ENCODE measurements around the gene CKAP2.
"Not testable (repeated sequence)": the region's sequence is repeated elsewhere in the genome, so short reads cannot be mapped to it uniquely, and the experiment has no call there.

CKAP2 gene, protein sequence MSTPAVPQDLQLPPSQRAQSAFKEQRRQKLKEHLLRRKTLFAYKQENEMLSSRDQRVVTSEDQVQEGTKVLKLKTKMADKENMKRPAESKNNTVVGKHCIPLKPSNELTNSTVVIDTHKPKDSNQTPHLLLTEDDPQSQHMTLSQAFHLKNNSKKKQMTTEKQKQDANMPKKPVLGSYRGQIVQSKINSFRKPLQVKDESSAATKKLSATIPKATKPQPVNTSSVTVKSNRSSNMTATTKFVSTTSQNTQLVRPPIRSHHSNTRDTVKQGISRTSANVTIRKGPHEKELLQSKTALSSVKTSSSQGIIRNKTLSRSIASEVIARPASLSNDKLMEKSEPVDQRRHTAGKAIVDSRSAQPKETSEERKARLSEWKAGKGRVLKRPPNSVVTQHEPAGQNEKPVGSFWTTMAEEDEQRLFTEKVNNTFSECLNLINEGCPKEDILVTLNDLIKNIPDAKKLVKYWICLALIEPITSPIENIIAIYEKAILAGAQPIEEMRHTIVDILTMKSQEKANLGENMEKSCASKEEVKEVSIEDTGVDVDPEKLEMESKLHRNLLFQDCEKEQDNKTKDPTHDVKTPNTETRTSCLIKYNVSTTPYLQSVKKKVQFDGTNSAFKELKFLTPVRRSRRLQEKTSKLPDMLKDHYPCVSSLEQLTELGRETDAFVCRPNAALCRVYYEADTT

DNA sequence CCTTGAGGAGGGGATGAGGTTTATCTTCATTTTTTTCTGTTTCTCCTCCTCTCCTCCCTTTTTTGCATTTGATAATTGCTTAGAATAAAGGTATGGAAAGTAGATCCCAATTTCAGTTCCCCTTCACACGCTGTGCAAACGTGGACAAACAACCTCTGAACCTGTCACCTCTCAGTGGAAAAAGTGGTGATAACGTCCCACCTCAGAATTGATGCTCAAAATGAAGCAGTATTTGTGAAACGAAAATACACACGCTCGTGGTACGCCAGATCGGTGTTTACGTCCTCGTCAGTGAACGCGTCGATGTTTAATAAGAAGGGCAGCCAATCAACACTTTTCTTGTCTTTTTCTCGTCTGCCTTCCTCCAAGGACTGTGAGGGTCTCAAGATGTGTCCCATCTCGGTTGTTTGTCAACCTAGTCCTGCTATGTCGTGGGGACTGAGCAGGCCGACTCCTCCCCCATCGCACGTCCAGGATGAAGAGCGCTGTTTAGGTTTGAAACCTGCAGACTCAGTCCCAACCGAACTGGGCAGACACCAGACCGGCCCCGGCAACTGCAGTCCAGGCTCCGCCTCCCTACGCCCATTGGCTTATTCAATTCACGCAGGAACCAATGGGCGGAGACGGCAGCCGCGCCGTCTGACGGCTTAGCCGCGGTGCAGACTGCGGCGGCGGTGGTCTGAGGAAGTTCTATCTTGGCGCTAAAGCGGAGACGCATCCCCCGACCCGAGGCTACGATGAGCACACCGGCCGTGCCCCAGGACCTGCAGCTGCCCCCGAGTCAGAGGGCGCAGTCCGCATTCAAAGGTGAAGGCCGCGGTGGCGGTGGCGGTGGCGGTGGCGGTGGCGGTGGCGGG is at the start of gene CKAP2:
Gene CKAP2 (plus strand): TSS at position 659 of the 857 bp plus-strand sequence. CDS start 79 bp downstream, at position 738.
- H3K27me3 Mint-ChIP-seq (ENCODE audit: low read depth) = no peaks in the 10 kb centered on the region
- peak within 1 kb of the TSS; percentile 95 for H3K27ac Mint-ChIP-seq
- peak; percentile 94 for DNase-seq (ENCODE audit: low spot score)
- H3K4me1 Mint-ChIP-seq (ENCODE audit: low read depth) = peaks cover 42% of the 10 kb centered on the region
- peaks cover 24% of the 10 kb centered on the region for H3K36me3 Mint-ChIP-seq (ENCODE audit: low read depth)
- H3K4me3 Mint-ChIP-seq = peak within 1 kb of the TSS; percentile 96
- no peaks in the 10 kb centered on the region for H3K9me3 Mint-ChIP-seq

DNA sequence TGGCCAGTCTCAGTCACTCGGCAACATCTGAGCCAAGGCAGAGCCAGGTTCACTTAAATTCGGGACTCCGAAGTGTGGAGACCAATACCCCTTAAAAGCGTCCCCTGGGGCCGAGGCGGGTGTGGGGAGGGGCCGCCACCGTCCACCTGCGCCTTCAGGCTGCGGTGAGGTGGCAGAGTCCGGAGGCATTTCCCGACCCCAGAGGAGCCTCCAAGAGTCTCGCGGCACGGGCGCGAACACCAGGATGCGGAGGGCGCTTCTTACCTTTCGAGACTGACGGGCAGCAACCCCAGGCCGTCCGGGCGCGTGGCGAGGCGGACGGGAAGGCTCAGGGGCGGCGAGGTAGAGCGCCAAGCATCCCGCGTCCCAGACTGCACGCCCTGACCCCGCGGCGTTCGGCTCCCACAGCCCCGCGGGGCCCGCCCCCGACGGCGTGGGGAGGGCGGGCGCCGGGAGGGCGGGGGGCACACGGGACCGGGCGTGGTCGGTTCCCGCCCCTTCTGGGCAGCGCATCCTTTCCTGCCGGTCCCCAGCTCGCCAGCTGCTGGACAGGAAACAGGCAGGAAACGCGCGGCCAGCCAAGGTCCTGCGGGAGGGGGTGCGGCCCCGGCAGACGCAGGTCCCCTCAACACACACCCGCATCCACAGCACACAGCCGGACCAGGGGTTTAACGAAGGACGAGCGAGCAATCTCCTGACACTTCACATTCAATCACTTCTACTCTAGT is 49.3 kb upstream of the CKAP2 start, which contains the start of gene THSD1:
Gene THSD1 (minus strand): TSS at position 406 of the 728 bp plus-strand sequence. CDS start 3,572 bp downstream, outside the sequence.
- H3K4me3 Mint-ChIP-seq = peak within 1 kb of the TSS; percentile 74
- H3K36me3 Mint-ChIP-seq (ENCODE audit: low read depth) = peaks cover 6% of the 10 kb centered on the region
- H3K4me1 Mint-ChIP-seq (ENCODE audit: low read depth) = peaks cover 11% of the 10 kb centered on the region
- DNase-seq (ENCODE audit: low spot score) = no peak
- peaks cover 26% of the 10 kb centered on the region for H3K27me3 Mint-ChIP-seq (ENCODE audit: low read depth)
- H3K9me3 Mint-ChIP-seq = no peaks in the 10 kb centered on the region
- no peak within 1 kb of the TSS for H3K27ac Mint-ChIP-seq

DNA sequence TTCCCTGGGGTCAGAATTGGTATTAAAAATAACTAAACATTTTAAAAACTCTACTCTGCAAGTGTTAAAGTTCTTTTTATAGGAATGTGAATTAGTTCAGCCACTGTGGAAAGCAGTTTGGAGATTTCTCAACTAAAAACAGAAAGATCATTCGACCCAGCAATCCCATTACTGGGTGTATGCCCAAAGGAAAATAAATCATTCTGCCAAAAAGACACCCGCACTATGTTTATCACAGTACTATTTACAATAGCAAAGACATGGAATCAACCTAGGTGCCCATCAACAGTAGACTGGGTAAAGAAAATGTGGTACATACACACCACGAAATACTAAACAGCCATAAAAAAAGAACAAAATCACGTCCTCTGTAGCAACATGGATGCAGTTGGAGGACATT is 48.6 kb upstream of the CKAP2 start:
- no peak for DNase-seq (ENCODE audit: low spot score)
- H3K9me3 Mint-ChIP-seq = no peaks in the 10 kb centered on the region
- H3K4me1 Mint-ChIP-seq (ENCODE audit: low read depth) = peaks cover 11% of the 10 kb centered on the region
- H3K27me3 Mint-ChIP-seq (ENCODE audit: low read depth) = peaks cover 26% of the 10 kb centered on the region
- H3K36me3 Mint-ChIP-seq (ENCODE audit: low read depth) = peaks cover 10% of the 10 kb centered on the region
- peak overlapping the region; percentile 45 for H3K4me3 Mint-ChIP-seq
- H3K27ac Mint-ChIP-seq = no peak overlapping the region

DNA sequence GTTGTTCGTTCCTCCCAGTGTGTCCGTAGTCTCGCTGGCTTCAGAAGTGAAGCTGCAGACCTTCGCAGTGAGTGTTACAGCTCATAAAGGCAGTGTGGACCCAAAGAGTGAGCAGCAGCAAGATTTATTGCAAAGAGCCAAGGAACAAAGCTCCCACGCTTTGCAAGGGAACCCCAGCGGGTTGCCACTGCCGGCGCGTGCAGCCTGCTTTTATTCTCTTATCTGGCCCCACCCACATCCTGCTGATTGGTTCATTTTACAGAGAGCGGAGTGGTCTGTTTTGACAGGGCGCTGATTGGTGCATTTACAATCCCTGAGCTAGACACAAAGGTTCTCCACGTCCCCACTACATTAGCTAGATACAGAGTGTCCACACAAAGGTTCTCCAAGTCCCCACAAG is 47.8 kb upstream of the CKAP2 start:
- Mint-ChIP-seq H3K27me3 (ENCODE audit: low read depth) (peaks cover 22% of the 10 kb centered on the region), H3K36me3 (ENCODE audit: low read depth) (peaks cover 14% of the 10 kb centered on the region), H3K4me1 (ENCODE audit: low read depth) (peaks cover 14% of the 10 kb centered on the region)
- not testable (repeated sequence) for H3K9me3 Mint-ChIP-seq; H3K27ac Mint-ChIP-seq; H3K4me3 Mint-ChIP-seq; DNase-seq (ENCODE audit: low spot score)

DNA sequence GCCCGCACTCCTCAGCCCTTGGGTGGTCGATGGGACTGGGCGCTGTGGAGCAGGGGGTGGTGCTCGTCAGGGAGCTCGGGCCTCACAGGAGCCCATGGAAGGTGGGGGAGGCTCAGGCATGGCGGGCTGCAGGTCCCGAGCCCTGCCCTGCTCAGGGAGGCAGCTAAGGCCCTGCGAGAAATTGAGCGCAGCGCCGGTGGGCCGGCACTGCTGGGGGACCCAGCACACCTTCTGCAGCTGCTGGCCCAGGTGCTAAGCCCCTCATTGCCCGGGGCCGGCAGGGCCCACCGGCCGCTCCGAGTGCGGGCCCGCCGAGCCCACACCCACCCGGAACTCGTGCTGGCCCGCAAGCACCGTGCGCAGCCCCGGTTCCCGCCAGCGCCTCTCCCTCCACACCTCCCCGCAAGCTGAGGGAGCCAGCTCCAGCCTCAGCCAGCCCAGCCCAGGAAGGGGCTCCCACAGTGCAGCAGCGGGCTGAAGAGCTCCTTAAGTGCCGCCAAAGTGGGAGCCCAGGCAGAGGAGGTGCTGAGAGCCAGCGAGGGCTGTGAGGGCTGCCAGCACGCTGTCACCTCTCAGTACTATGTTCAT is 47.1 kb upstream of the CKAP2 start:
- DNase-seq (ENCODE audit: low spot score); H3K4me3 Mint-ChIP-seq; H3K27ac Mint-ChIP-seq; H3K9me3 Mint-ChIP-seq: not testable (repeated sequence)
- Mint-ChIP-seq H3K36me3 (ENCODE audit: low read depth) (peaks cover 17% of the 10 kb centered on the region), H3K27me3 (ENCODE audit: low read depth) (peaks cover 15% of the 10 kb centered on the region), H3K4me1 (ENCODE audit: low read depth) (peaks cover 14% of the 10 kb centered on the region)

DNA sequence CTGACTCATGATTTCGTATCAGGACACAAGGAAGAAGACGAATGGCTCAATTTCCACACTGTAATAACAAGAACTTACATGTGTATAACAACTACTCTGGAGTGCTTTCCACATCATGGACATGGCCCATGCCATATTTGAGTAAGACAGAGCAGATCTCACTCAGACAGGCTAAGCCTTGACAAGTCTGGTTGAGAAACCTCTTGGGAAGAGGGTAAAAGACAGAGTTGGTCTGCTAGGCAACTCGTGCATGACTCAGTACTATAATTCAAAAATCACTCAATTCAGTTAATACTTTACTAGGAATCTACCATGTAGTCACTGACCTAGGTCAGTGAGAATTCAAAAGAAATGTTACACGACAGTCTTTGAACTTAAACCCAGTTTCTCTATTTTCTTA is 43.6 kb upstream of the CKAP2 start:
- H3K27me3 Mint-ChIP-seq (ENCODE audit: low read depth) = no peaks in the 10 kb centered on the region

DNA sequence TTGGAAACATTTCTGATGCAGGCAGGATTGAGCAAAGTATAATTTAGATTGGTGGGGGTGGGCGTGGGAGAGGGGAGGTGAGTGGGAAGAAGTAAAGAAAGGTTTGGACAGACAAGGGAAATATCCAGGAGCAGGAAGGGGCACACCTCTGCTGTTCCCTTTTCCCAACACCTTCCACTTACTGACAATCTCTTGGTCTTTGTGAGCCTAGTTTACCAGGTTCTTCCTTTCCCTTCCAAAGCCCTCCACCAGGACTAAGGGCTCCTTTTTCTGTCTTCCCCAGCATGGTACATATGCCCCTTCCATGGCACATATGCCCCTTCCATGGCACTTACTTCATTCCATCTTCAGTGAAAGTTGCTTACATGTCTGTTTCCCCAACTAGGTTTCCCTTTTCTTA is 43.1 kb upstream of the CKAP2 start:
- H3K9me3 Mint-ChIP-seq = no peaks in the 10 kb centered on the region
- no peaks in the 10 kb centered on the region for H3K27me3 Mint-ChIP-seq (ENCODE audit: low read depth)
- peaks cover 42% of the 10 kb centered on the region for H3K36me3 Mint-ChIP-seq (ENCODE audit: low read depth)
- no peak for DNase-seq (ENCODE audit: low spot score)
- H3K27ac Mint-ChIP-seq = no peak overlapping the region
- peaks cover 5% of the 10 kb centered on the region for H3K4me1 Mint-ChIP-seq (ENCODE audit: low read depth)
- no peak overlapping the region for H3K4me3 Mint-ChIP-seq

More for the DNA sequence above, 43.6 kb upstream of the CKAP2 start:
- no peak for DNase-seq (ENCODE audit: low spot score)
- Mint-ChIP-seq H3K27ac (no peak overlapping the region), H3K9me3 (no peaks in the 10 kb centered on the region), H3K4me1 (ENCODE audit: low read depth) (peaks cover 5% of the 10 kb centered on the region), H3K36me3 (ENCODE audit: low read depth) (peaks cover 37% of the 10 kb centered on the region), H3K4me3 (no peak overlapping the region)

DNA sequence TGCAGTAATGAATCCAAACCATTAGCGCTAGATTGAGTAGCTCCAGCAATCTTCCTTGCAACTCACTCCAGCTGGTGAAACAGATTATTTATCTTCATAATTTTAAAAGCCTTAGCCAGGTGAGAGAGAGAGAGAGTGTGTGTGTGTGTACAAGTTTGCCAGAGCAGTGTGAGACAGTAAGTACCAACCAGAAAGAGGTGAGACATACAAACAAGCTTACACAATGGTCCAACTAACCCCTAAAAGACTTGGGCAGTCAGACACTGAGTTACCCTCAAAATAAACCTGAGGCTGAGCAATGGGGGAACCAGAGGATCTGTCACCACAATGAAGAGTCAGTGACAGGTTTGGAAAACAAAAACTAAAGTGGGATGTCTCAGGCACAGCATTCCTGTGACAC is 41.2 kb upstream of the CKAP2 start:
- no peak overlapping the region for H3K27ac Mint-ChIP-seq
- H3K27me3 Mint-ChIP-seq (ENCODE audit: low read depth) = no peaks in the 10 kb centered on the region
- H3K4me1 Mint-ChIP-seq (ENCODE audit: low read depth) = peaks cover 5% of the 10 kb centered on the region
- no peak for DNase-seq (ENCODE audit: low spot score)
- no peak overlapping the region for H3K4me3 Mint-ChIP-seq
- peaks cover 47% of the 10 kb centered on the region for H3K36me3 Mint-ChIP-seq (ENCODE audit: low read depth)
- H3K9me3 Mint-ChIP-seq = no peaks in the 10 kb centered on the region

DNA sequence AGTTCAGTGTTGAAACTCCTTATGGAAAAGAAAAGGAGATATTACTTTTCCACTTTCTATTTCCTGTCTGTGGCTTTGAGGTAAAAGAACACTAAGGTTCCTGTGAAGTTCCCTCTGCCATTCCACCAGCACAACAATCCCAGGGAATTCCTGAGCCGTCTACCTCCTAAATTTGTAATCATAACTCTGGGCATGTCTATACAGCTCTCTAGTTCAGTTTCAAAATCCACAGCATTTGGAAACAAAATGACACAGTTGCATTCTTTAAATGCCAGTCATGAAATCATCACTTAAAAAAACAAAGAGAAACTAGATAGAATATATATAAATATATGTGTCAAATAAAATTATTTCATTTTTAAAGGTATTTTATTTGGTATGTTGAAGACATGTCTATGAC is 40.3 kb upstream of the CKAP2 start:
- Mint-ChIP-seq H3K4me3 (no peak overlapping the region), H3K36me3 (ENCODE audit: low read depth) (peaks cover 51% of the 10 kb centered on the region), H3K27ac (no peak overlapping the region), H3K27me3 (ENCODE audit: low read depth) (no peaks in the 10 kb centered on the region), H3K4me1 (ENCODE audit: low read depth) (peaks cover 7% of the 10 kb centered on the region), H3K9me3 (no peaks in the 10 kb centered on the region)
- DNase-seq (ENCODE audit: low spot score) = no peak

DNA sequence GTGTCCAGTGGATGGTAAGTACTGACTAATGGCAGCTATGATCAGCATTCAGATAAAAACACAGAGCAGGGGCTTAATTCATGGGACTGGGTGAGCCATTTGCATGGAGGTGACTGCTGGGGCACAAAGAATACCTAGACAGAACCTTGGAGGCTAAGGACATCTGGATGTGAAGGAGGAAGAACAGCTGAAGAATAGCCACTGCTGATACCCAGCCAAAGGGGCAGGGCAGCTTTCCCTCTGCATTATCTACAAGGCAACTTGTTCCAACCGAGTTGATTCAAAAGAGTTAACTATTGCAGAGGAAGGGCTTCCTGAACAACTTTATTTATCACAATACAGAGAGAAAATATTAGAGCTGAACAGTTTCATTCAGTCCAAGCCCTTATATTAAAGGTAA is 36.2 kb upstream of the CKAP2 start:
- Mint-ChIP-seq H3K27me3 (ENCODE audit: low read depth) (no peaks in the 10 kb centered on the region), H3K4me1 (ENCODE audit: low read depth) (peaks cover 6% of the 10 kb centered on the region), H3K9me3 (no peaks in the 10 kb centered on the region), H3K27ac (peak overlapping the region; percentile 11), H3K36me3 (ENCODE audit: low read depth) (peaks cover 52% of the 10 kb centered on the region), H3K4me3 (no peak overlapping the region)
- no peak for DNase-seq (ENCODE audit: low spot score)

DNA sequence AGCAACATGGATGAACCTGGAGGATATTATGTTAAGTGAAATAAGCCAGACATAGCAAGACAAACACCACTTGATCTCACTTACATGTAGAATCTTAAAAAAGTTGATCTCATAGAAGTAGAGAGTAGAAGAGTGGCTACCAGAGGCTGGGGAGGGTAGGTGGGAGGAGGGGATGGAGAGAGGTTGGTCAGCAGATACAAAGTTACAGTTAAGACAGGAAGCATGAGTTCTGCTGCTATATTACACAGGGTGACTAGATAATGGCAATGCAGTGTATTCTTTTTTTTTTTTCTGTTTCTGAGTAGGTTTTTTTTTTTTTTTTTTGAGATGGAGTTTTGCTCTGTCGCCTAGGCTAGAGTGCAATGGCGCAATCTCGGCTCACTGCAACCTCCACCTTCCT is 34.1 kb upstream of the CKAP2 start:
- Mint-ChIP-seq H3K27me3 (ENCODE audit: low read depth) (no peaks in the 10 kb centered on the region), H3K36me3 (ENCODE audit: low read depth) (peaks cover 45% of the 10 kb centered on the region), H3K4me1 (ENCODE audit: low read depth) (peaks cover 5% of the 10 kb centered on the region), H3K4me3 (no peak overlapping the region), H3K9me3 (no peaks in the 10 kb centered on the region), H3K27ac (no peak overlapping the region)
- no peak for DNase-seq (ENCODE audit: low spot score)

DNA sequence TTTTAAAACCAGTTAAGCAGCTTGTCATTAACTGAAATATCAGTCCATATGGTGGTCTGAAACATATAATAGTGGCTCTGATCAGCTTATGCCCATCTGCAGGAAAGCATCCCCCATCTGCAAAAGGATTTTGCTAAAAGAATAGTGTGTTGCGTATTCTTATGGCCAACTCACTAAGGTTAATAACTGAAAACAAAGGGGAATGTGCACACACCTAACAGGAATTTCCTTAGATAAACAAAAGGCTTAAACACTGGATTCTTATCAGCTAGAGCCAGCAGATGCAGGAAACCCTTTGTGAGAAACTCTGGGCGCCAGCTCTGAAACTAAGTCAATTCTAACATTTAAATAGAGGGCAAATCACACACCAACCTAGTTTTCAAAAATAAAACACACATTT is 27.0 kb upstream of the CKAP2 start:
- H3K9me3 Mint-ChIP-seq = no peaks in the 10 kb centered on the region
- no peak for DNase-seq (ENCODE audit: low spot score)
- no peaks in the 10 kb centered on the region for H3K4me1 Mint-ChIP-seq (ENCODE audit: low read depth)
- H3K36me3 Mint-ChIP-seq (ENCODE audit: low read depth) = peaks cover 37% of the 10 kb centered on the region
- no peak overlapping the region for H3K4me3 Mint-ChIP-seq
- no peaks in the 10 kb centered on the region for H3K27me3 Mint-ChIP-seq (ENCODE audit: low read depth)
- H3K27ac Mint-ChIP-seq = no peak overlapping the region

DNA sequence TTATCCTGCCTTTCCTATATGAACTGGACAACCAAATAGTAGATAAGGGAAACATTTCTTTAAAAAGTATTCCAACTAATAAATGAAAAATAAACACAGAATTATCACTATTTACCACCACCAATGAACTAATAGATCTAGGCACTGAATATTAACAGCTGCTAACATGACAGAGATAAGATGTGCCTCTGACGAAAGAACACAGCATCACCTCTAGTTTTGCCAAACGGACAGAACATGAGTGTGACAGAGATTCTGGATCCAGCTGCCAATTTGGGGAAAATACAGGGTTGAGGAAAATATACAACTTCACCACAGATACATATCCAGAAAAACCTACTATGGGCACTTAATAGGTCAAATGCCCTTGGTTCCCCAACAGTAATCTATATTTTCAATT is 22.8 kb upstream of the CKAP2 start:
- H3K36me3 Mint-ChIP-seq (ENCODE audit: low read depth) = peaks cover 47% of the 10 kb centered on the region
- no peaks in the 10 kb centered on the region for H3K27me3 Mint-ChIP-seq (ENCODE audit: low read depth)
- H3K9me3 Mint-ChIP-seq = no peaks in the 10 kb centered on the region
- H3K4me3 Mint-ChIP-seq = no peak overlapping the region
- H3K27ac Mint-ChIP-seq = no peak overlapping the region
- H3K4me1 Mint-ChIP-seq (ENCODE audit: low read depth) = peaks cover 5% of the 10 kb centered on the region
- no peak for DNase-seq (ENCODE audit: low spot score)

Measured in T-helper 2 cell treated with Interferon-gamma antibody and Interleukin-4, amounts not matched to agents 5 μg/mL and 100 μg/mL, for 36 hours (primary cell).